Right lobe of liver (tissue), 6 donors: ENCODE measurements around the gene PIK3R5. TPM values are rescaled to one million over a fixed set of nuclear protein-coding genes. Genes with fewer than 3 reads are reported as not detected.

Experiments
- ATAC-seq, 4 donors: fragments of 200-7000 bp; cut with Tn5 transposase; one replicate each; pipeline ENCODE4 v1.9.1; 2020; ENCODE audit warnings: mild to moderate bottlenecking in 4 of 4, moderate library complexity in 4 of 4
- DNase-seq, 3 donors: peaks; one replicate each; pipeline ENCODE4 v3.0.0-alpha.2; 2020
- H3K27ac ChIP-seq, 3 donors: fragments of 200-600 bp; one replicate each; pipeline ENCODE4 v1.8.0; 2022
- H3K27me3 ChIP-seq, 2 donors: fragments of 200-600 bp; one replicate each; pipeline ENCODE4 v1.8.0; 2022
- H3K36me3 ChIP-seq, 4 donors: fragments of 200-600 bp; sonication (generic) in 1 of 4; one replicate each; pipeline versions ENCODE4 v1.5.1 to v1.8.0; 2017 to 2022; ENCODE audit warnings: control low read depth in 1 of 4
- H3K4me1 ChIP-seq, 4 donors: fragments of 200-600 bp; sonication (generic) in 1 of 4; one replicate each; pipeline versions ENCODE4 v1.5.1 to v1.8.0; 2017 to 2022; ENCODE audit warnings: control low read depth in 1 of 4
- H3K4me3 ChIP-seq, 3 donors: fragments of 200-600 bp; one replicate each; pipeline ENCODE4 v1.8.0; 2022
- H3K9me3 ChIP-seq, 4 donors: fragments of 200-600 bp; sonication (generic) in 1 of 4; one replicate each; pipeline versions ENCODE4 v1.5.1 to v1.8.0; 2017 to 2022; ENCODE audit warnings: control low read depth in 1 of 4
- CTCF ChIP-seq, 4 donors: fragments of 200-600 bp in 3 of 4; fragments of 450-650 bp in 1 of 4; IDR thresholded peaks; one replicate each; pipeline versions ENCODE4 v1.5.1 to v1.8.0; 2016 to 2022; ENCODE audit warnings: antibody characterized with exemption in 4 of 4, mild to moderate bottlenecking in 2 of 4
- POLR2A ChIP-seq: fragments of 450-650 bp; IDR thresholded peaks from one replicate; pipeline ENCODE4 v1.6.1; 2017; ENCODE audit warnings: antibody characterized with exemption, mild to moderate bottlenecking
- WGBS: methylation state at CpG from one replicate; pipeline ENCODE4 v1.1.6; 2018; ENCODE audit warnings: low coverage, low lambda C conversion rate; ENCODE audit not compliant: insufficient coverage; ENCODE audit errors: missing lambda C conversion rate; 5-methylcytosine and 5-hydroxymethylcytosine counted together
- intact Hi-C, 2 donors: fragments of 100-400 bp; cut with DNase I; formaldehyde crosslinking; loops; one replicate each; pipeline versions ENCODE4 v1.11.2 to v1.14.1; 2022
- total RNA-seq, 6 experiments: library from RNA; depleted of rRNA in 2 of 6; stranded (reverse); fragments of >200 nt in 2 of 6; fragmentation: NEBNext Ultra II Directional in 3 of 6; extraction: Animal tissue kit (Norgen Biotek cat#: 25700) in 3 of 6; gene quantifications; one replicate each; pipeline versions ENCODE4 v1.1.0 to v1.2.4, GENCODE V29; 2016 to 2023
- donor health status: DM: no; HTN: yes; CAD: no.
- donor health status: DM: no; HTN: no; CAD: no.
- donor health status: DM: no; HTN: no; CAD: no.
- donor health status: DM: no; HTN: yes; CAD: no.
- donor health status: DM: no; HTN: yes; CAD: no.

Gene PIK3R5
- total RNA-seq, 6 experiments from 2014 or later, result 3.7 to 6.5 (median 5.0) TPM

DNA sequence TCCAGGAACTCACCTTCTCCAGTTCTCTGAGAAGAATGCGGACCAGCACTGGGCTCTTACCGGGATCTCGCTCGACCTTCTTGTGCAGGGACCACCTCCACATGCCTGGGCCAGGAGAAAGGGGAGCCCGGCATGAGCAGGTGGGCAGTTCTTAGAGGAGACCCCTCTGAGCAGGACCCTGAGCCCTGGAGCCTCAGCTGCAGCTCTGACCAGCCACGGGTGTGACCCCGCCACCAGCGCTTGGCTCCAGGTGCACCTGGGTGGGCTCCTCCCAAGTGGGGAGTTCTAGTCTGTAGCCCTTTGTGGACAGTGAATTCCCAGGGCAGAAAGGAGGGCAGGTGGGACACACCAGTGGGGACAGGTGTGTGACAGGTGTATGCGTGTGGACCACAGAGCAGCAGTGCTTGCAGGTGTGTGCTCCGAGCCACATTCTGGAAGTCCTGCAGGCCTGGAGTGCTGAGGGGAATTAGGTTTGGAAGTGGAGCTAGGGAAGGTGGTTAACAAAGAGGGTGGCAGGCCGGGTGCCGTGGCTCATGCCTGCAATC is 126.9 kb downstream of the PIK3R5 start:
- no peak for DNase-seq
- Histone ChIP-seq H3K9me3 (no peaks in the 10 kb centered on the region), H3K4me1 (no peaks in the 10 kb centered on the region), H3K36me3 (no peaks in the 10 kb centered on the region), H3K4me3 (no peak overlapping the region), H3K27me3 (no peaks in the 10 kb centered on the region), H3K27ac (no peak overlapping the region)
- WGBS, result 80% methylated on average over 1 of the region's 12 CpGs
- TF ChIP-seq CTCF (IDR thresholded peaks at IDR 0.05), result no peak
- TF ChIP-seq POLR2A, result no peak
- ATAC-seq, result peak in 1 of 4 donors; percentile 25
- intact Hi-C loops, result no loop called here

GRCh38 chr17:8837563-8838075 is 127.9 kb downstream of the PIK3R5 start:
- ATAC-seq, result peak; percentile 34 to 69 (median 48)
- Histone ChIP-seq H3K4me1 (no peaks in the 10 kb centered on the region), H3K4me3 (no peak overlapping the region), H3K27me3 (no peaks in the 10 kb centered on the region), H3K9me3 (no peaks in the 10 kb centered on the region), H3K36me3 (no peaks in the 10 kb centered on the region), H3K27ac (no peak overlapping the region)
- DNase-seq, result peak in 1 of 3 donors; percentile 55
- intact Hi-C loops, result no loop called here
- 27% methylated on average over 7 of the region's 8 CpGs for WGBS
- TF ChIP-seq CTCF (IDR thresholded peaks at IDR 0.05) (no peak), POLR2A (no peak)

- ATAC-seq (no peak), DNase-seq (peak in 1 of 3 donors; percentile 27)
Observed at GRCh38 chr17:8836821-8837562, 128.5 kb downstream of the PIK3R5 start.

GRCh38 chr17:8835631-8836364 is 129.7 kb downstream of the PIK3R5 start:
- intact Hi-C loops, result no loop called here
- 88% methylated on average over 5 of the region's 6 CpGs for WGBS
- H3K36me3 ChIP-seq, result no peaks in the 10 kb centered on the region
- H3K9me3 ChIP-seq, result no peaks in the 10 kb centered on the region
- ATAC-seq, result no peak
- H3K27ac ChIP-seq, result no peak overlapping the region
- no peak for DNase-seq
- H3K4me1 ChIP-seq, result no peaks in the 10 kb centered on the region
- H3K4me3 ChIP-seq, result no peak overlapping the region
- no peaks in the 10 kb centered on the region for H3K27me3 ChIP-seq
- TF ChIP-seq POLR2A, result no peak
- no peak for TF ChIP-seq CTCF (IDR thresholded peaks at IDR 0.05)

More at GRCh38 chr17:8836821-8837562, 128.5 kb downstream of the PIK3R5 start:
- Histone ChIP-seq H3K4me1 (no peaks in the 10 kb centered on the region), H3K9me3 (no peaks in the 10 kb centered on the region), H3K4me3 (no peak overlapping the region), H3K27ac (no peak overlapping the region), H3K36me3 (no peaks in the 10 kb centered on the region), H3K27me3 (no peaks in the 10 kb centered on the region)
- TF ChIP-seq CTCF (IDR thresholded peaks at IDR 0.05) (no peak), POLR2A (no peak)
- 67% methylated on average over 9 of the region's 15 CpGs for WGBS
- intact Hi-C loops, result no loop called here
